Kidney (tissue), 14 donors: ENCODE measurements around the gene COX8A. TPM values are rescaled to one million over a fixed set of nuclear protein-coding genes. Genes with fewer than 3 reads are reported as not detected.
A peak's percentile ranks its signal among the peaks of the same experiment; 100 is the strongest.

Source experiments
- DNase-seq, 5 donors: peaks; one replicate each; pipeline ENCODE4 v3.0.0-alpha.2; 2013 to 2020
- FAIRE-seq: peaks from 2 replicates; lab custom pipeline; 2012; peaks lifted over from hg19 to GRCh38; lab: Jason Lieb, UNC
- H3K27ac ChIP-seq, 2 donors: one replicate each; pipeline ENCODE4 v1.7.0; 2013; ENCODE audit warnings: low read depth in 2 of 2, low read length in 2 of 2, inconsistent platforms in 1 of 2
- H3K27me3 ChIP-seq: one replicate; pipeline ENCODE4 v1.7.1; 2013; ENCODE audit warnings: low read length, inconsistent platforms; ENCODE audit not compliant: control insufficient read depth, insufficient read depth
- H3K36me3 ChIP-seq, 3 donors: one replicate each; pipeline versions ENCODE4 v1.7.0 to v1.7.1; 2013; ENCODE audit warnings: low read length in 3 of 3, control low read depth in 1 of 3, inconsistent platforms in 1 of 3; ENCODE audit not compliant: insufficient read depth in 3 of 3, control insufficient read depth in 2 of 3
- H3K4me1 ChIP-seq, 3 donors: one replicate each; pipeline versions ENCODE4 v1.7.0 to v1.7.1; 2013; ENCODE audit warnings: low read length in 3 of 3, inconsistent platforms in 1 of 3, low read depth in 1 of 3; ENCODE audit not compliant: control insufficient read depth in 2 of 3, insufficient read depth in 2 of 3
- H3K4me3 ChIP-seq, 3 donors: one replicate each; pipeline versions ENCODE4 v1.7.0 to v1.8.1; 2013; ENCODE audit warnings: low read length in 3 of 3, control low read depth in 1 of 3, inconsistent platforms in 1 of 3
- H3K9ac ChIP-seq, 3 donors: one replicate each; pipeline versions ENCODE4 v1.7.0 to v1.7.1; 2013; ENCODE audit warnings: low read length in 3 of 3, control low read depth in 1 of 3, inconsistent platforms in 1 of 3
- H3K9me3 ChIP-seq, 3 donors: one replicate each; pipeline versions ENCODE4 v1.7.0 to v1.7.1; 2013; ENCODE audit warnings: low read length in 3 of 3, control low read depth in 1 of 3, inconsistent platforms in 1 of 3; ENCODE audit not compliant: control insufficient read depth in 2 of 3, insufficient read depth in 1 of 3
- CTCF ChIP-seq: IDR thresholded peaks from 3 replicates; pipeline ENCODE4 v1.5.1; 2012; ENCODE audit warnings: mild to moderate bottlenecking, moderate library complexity, borderline replicate concordance; ENCODE audit not compliant: insufficient read depth; ENCODE audit errors: extremely low read depth
- intact Hi-C: fragments of 100-400 bp; cut with DNase I; formaldehyde crosslinking; loops from one replicate; pipeline ENCODE4 v1.11.1; 2022
- polyA plus RNA-seq: library from polyadenylated mRNA; stranded (reverse); fragments of 350-450 nt; fragmentation: Illumina TruSeq; extraction: RNeasy Lipid Tissue Mini Kit (QIAGEN cat#74804); gene quantifications from one replicate; pipeline ENCODE4 v1.2.3, GENCODE V29; 2014; ENCODE audit warnings: low read depth, low replicate concordance; ENCODE audit not compliant: insufficient read depth
- total RNA-seq: library from RNA; stranded (reverse); fragmentation: NEBNext Ultra II Directional; extraction: Animal tissue kit (Norgen Biotek cat#: 25700); gene quantifications from one replicate; pipeline ENCODE4 v1.2.1, GENCODE V29; 2021
- donor health status: control.
- donor health status: control.
- donor health status: control.
- donor health status: control.
- donor health status: control.
- donor health status: DM: yes; HTN: yes; CAD: no.
- donor health status: Normal renal cell carcinoma (clear cell type).

The COX8A gene
- total and polyA plus RNA-seq, 2 donors from 2014 or later, result 320 to 2,092 TPM

- FAIRE-seq (no peak), DNase-seq (peak in 1 of 5 donors; percentile 56)
- no peaks in the 10 kb centered on the region for H3K27me3 ChIP-seq
- H3K9ac ChIP-seq, result no peak overlapping the region
- no peak overlapping the region for H3K4me3 ChIP-seq
- intact Hi-C loops, result no loop called here
- no peaks in the 10 kb centered on the region for H3K36me3 ChIP-seq
- no peaks in the 10 kb centered on the region for H3K9me3 ChIP-seq
- H3K4me1 ChIP-seq, result peaks cover 0 to 15% (median 4%) of the 10 kb centered on the region in 3 donors
- TF ChIP-seq CTCF, result no peak
- peak overlapping the region in 1 of 2 donors; percentile 9 for H3K27ac ChIP-seq
Observed at GRCh38 chr11:64023712-64024710, 49.6 kb downstream of the COX8A start.

DNA sequence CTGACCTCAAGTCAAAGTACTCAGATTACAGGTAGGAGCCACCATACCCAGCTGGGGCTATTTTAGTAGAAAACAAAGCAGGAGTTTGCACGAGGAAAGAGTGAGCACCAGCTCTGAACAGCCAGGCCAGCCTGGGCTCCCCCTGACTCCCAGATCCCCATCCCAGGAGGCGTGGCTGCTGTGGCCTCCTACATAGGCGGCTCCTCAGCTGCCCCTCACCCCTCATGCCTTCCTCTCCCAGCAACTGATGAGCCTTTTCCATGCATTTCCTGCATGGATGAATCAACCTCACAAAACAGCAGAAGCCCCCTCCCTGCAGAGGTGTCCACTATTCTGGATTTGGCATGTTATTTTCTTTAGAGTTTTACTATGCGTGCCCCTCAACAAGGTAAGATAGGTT lies 50.8 kb downstream of the COX8A start:
- no peak for TF ChIP-seq CTCF
- intact Hi-C loops, result no loop called here
- DNase-seq (peak in 2 of 5 donors; percentile 38 to 58), FAIRE-seq (no peak)
- Histone ChIP-seq H3K9ac (no peak overlapping the region), H3K4me3 (no peak overlapping the region), H3K27me3 (no peaks in the 10 kb centered on the region), H3K9me3 (no peaks in the 10 kb centered on the region), H3K4me1 (peaks cover 0 to 9% (median 3%) of the 10 kb centered on the region in 3 donors), H3K27ac (no peak overlapping the region), H3K36me3 (no peaks in the 10 kb centered on the region)

Other genes starting within 250 kb of the COX8A start
- gene ZFTA, start 205.8 kb upstream of the COX8A start, total RNA-seq, result 14.4 TPM
- gene ZFTA, start 205.8 kb upstream of the COX8A start, polyA plus RNA-seq, result 10.8 TPM
- gene SPINDOC, start 161.2 kb upstream of the COX8A start, total RNA-seq, result 10.9 TPM
- 14.2 TPM for gene SPINDOC, start 161.2 kb upstream of the COX8A start, polyA plus RNA-seq
- 42.6 TPM for gene MARK2, start 135.5 kb upstream of the COX8A start, total RNA-seq
- gene MARK2, start 135.5 kb upstream of the COX8A start, polyA plus RNA-seq, result 11.7 TPM
- gene RCOR2, start 57.5 kb upstream of the COX8A start, total RNA-seq, result 0.76 TPM
- 0.86 TPM for gene RCOR2, start 57.5 kb upstream of the COX8A start, polyA plus RNA-seq
- gene NAA40, start 35.6 kb upstream of the COX8A start, total RNA-seq, result 27.2 TPM
- gene NAA40, start 35.6 kb upstream of the COX8A start, polyA plus RNA-seq, result 11.8 TPM
- 69.0 TPM for gene OTUB1, start 11.8 kb downstream of the COX8A start, total RNA-seq
- 118 TPM for gene OTUB1, start 11.8 kb downstream of the COX8A start, polyA plus RNA-seq
- gene FLRT1, start 61.3 kb downstream of the COX8A start, total RNA-seq, result 0.66 TPM
- gene FLRT1, start 61.3 kb downstream of the COX8A start, polyA plus RNA-seq, result 1.5 TPM
- gene MACROD1, start 191.5 kb downstream of the COX8A start, total RNA-seq, result 27.8 TPM
- 176 TPM for gene MACROD1, start 191.5 kb downstream of the COX8A start, polyA plus RNA-seq
- 81.2 TPM for gene STIP1, start 211.6 kb downstream of the COX8A start, total RNA-seq
- 86.0 TPM for gene STIP1, start 211.6 kb downstream of the COX8A start, polyA plus RNA-seq
- gene FERMT3, start 232.1 kb downstream of the COX8A start, total RNA-seq, result 36.3 TPM
- 11.8 TPM for gene FERMT3, start 232.1 kb downstream of the COX8A start, polyA plus RNA-seq